CD14-positive monocyte (primary cell): ENCODE data around the gene SIX6. TPM values are rescaled to one million over a fixed set of nuclear protein-coding genes. Genes with fewer than 3 reads are reported as not detected.

Experiments
- DNase-seq, 3 donors: peaks; one replicate each; pipeline ENCODE4 v3.0.0-alpha.2; 2011 to 2022
- H2AFZ ChIP-seq: 2 replicates; pipeline ENCODE4 v1.6.0; 2012; ENCODE audit warnings: mild to moderate bottlenecking, low read depth, low read length, inconsistent platforms; ENCODE audit not compliant: insufficient read depth, poor library complexity, severe bottlenecking
- H3K27ac ChIP-seq, 2 donors: 1 replicate in 1 of 2; 2 replicates in 1 of 2; pipeline ENCODE4 v1.5.1; 2012 to 2013; ENCODE audit warnings: low read length in 2 of 2, control low read depth in 1 of 2, inconsistent platforms in 1 of 2, low read depth in 1 of 2, mild to moderate bottlenecking in 1 of 2
- H3K27me3 ChIP-seq, 2 donors: one replicate each; pipeline versions ENCODE4 v1.6.0 to v1.6.1; 2011 to 2013; ENCODE audit warnings: low read length in 2 of 2; ENCODE audit not compliant: control insufficient read depth in 2 of 2, insufficient read depth in 2 of 2
- H3K36me3 ChIP-seq, 2 donors: replicated peaks in 1 of 2; 1 replicate in 1 of 2; 2 replicates in 1 of 2; pipeline versions ENCODE4 v1.5.1 to v1.6.1; 2012 to 2013; ENCODE audit warnings: low read length in 2 of 2, control low read depth in 1 of 2, inconsistent platforms in 1 of 2, mild to moderate bottlenecking in 1 of 2; ENCODE audit not compliant: insufficient read depth in 2 of 2, control insufficient read depth in 1 of 2
- H3K4me1 ChIP-seq, 2 donors: 1 replicate in 1 of 2; 2 replicates in 1 of 2; pipeline versions ENCODE4 v1.5.1 to v1.6.1; 2012 to 2013; ENCODE audit warnings: low read length in 2 of 2, control low read depth in 1 of 2, inconsistent platforms in 1 of 2, mild to moderate bottlenecking in 1 of 2, moderate library complexity in 1 of 2; ENCODE audit not compliant: insufficient read depth in 2 of 2, control insufficient read depth in 1 of 2
- H3K4me2 ChIP-seq: replicated peaks from 2 replicates; pipeline ENCODE3; 2012; ENCODE audit warnings: low read length, moderate library complexity, mild to moderate bottlenecking; ENCODE audit not compliant: poor library complexity, severe bottlenecking; ENCODE audit errors: extremely low read depth
- H3K4me3 ChIP-seq, 3 experiments: fragments of 200-600 bp in 1 of 3; sonication (generic) in 1 of 3; replicated peaks in 1 of 3; 1 replicate in 2 of 3; 2 replicates in 1 of 3; pipeline ENCODE4 v1.5.1; 2011 to 2013; ENCODE audit warnings: low read length in 3 of 3, mild to moderate bottlenecking in 3 of 3, control low read depth in 2 of 3, low read depth in 2 of 3, inconsistent platforms in 1 of 3, moderate library complexity in 1 of 3
- H3K79me2 ChIP-seq: 2 replicates; pipeline ENCODE4 v1.6.0; 2012; ENCODE audit warnings: mild to moderate bottlenecking, control low read depth, inconsistent platforms, low read length, moderate library complexity; ENCODE audit not compliant: insufficient read depth
- H3K9ac ChIP-seq: 2 replicates; pipeline ENCODE4 v1.6.0; 2017; ENCODE audit warnings: low read length, mild to moderate bottlenecking; ENCODE audit not compliant: insufficient read depth, poor library complexity, severe bottlenecking
- H3K9me3 ChIP-seq, 2 donors: replicated peaks in 1 of 2; 1 replicate in 1 of 2; 2 replicates in 1 of 2; pipeline versions ENCODE4 v1.5.1 to v1.6.1; 2012 to 2013; ENCODE audit warnings: low read length in 2 of 2, control low read depth in 1 of 2; ENCODE audit not compliant: control insufficient read depth in 1 of 2, insufficient read depth in 1 of 2
- H4K20me1 ChIP-seq: 2 replicates; pipeline ENCODE4 v1.6.0; 2012; ENCODE audit warnings: mild to moderate bottlenecking, low read length, control low read depth, moderate library complexity; ENCODE audit not compliant: insufficient read depth
- H3K27ac Mint-ChIP-seq, 7 donors: one replicate each; pipeline ENCODE4 v1.8.0; 2020; ENCODE audit warnings: mild to moderate bottlenecking in 7 of 7, mixed read lengths in 7 of 7, moderate library complexity in 6 of 7, inconsistent platforms in 2 of 7
- H3K27me3 Mint-ChIP-seq, 3 donors: one replicate each; pipeline ENCODE4 v1.8.0; 2021 to 2022; ENCODE audit warnings: low read depth in 3 of 3, mild to moderate bottlenecking in 3 of 3, mixed read lengths in 3 of 3, moderate library complexity in 3 of 3, inconsistent platforms in 1 of 3
- H3K36me3 Mint-ChIP-seq, 2 donors: one replicate each; pipeline ENCODE4 v1.8.0; 2020; ENCODE audit warnings: mixed read lengths in 2 of 2, inconsistent platforms in 1 of 2, mild to moderate bottlenecking in 1 of 2
- H3K4me1 Mint-ChIP-seq: one replicate; pipeline ENCODE4 v1.8.0; 2020; ENCODE audit warnings: mild to moderate bottlenecking, mixed read lengths
- H3K4me3 Mint-ChIP-seq, 2 donors: one replicate each; pipeline ENCODE4 v1.8.0; 2020; ENCODE audit warnings: mild to moderate bottlenecking in 2 of 2, mixed read lengths in 2 of 2, moderate library complexity in 1 of 2
- H3K9me3 Mint-ChIP-seq, 7 donors: one replicate each; pipeline ENCODE4 v1.8.0; 2020 to 2022; ENCODE audit warnings: mixed read lengths in 7 of 7, mild to moderate bottlenecking in 6 of 7, moderate library complexity in 6 of 7, inconsistent platforms in 2 of 7
- CTCF ChIP-seq: fragments of 200-600 bp; IDR thresholded peaks from one replicate; pipeline ENCODE4 v1.8.0; 2022; ENCODE audit warnings: antibody characterized with exemption, mild to moderate bottlenecking
- WGBS: methylation state at CpG from one replicate; pipeline ENCODE4 v1.1.5; 2013; ENCODE audit warnings: missing lambda C conversion rate; ENCODE audit not compliant: insufficient coverage; 5-methylcytosine and 5-hydroxymethylcytosine counted together
- intact Hi-C, 2 donors: fragments of 100-400 bp; cut with micrococcal nuclease; formaldehyde crosslinking; loops; one replicate each; pipeline versions ENCODE4 v1.15.0 to v1.15.1; 2023
- polyA plus RNA-seq, 3 donors: library from polyadenylated mRNA; depleted of rRNA in 1 of 3; unstranded in 2 of 3; stranded (reverse) in 1 of 3; fragments of 300-500 nt in 2 of 3; fragments of >200 nt in 1 of 3; fragmentation: Illumina TruSeq in 2 of 3; gene quantifications; 1 replicate in 2 of 3; 2 replicates in 1 of 3; pipeline ENCODE4 v1.2.3, GENCODE V29; 2012 to 2021

SIX6 gene
- polyA plus RNA-seq, 3 donors = not detected

- peak overlapping the region in 1 of 2 donors; percentile 79 for H3K4me3 Mint-ChIP-seq
- intact Hi-C loops = no loop called here
Observed at GRCh38 chr14:60515511-60516289, 6.8 kb downstream of the SIX6 start.

GRCh38 chr14:60532442-60532841, 23.5 kb downstream of the SIX6 start:
- peaks cover 0 to 2% (median 2%) of the 10 kb centered on the region in 7 donors for H3K9me3 Mint-ChIP-seq
- H3K36me3 Mint-ChIP-seq = no peaks in the 10 kb centered on the region
- Histone ChIP-seq H3K9me3 (no peaks in the 10 kb centered on the region), H4K20me1 (no peaks in the 10 kb centered on the region), H3K36me3 (no peaks in the 10 kb centered on the region), H3K4me3 (no peak overlapping the region), H3K4me2 (no peak overlapping the region), H3K9ac (no peak overlapping the region), H3K4me1 (no peaks in the 10 kb centered on the region), H3K27ac (no peak overlapping the region), H3K27me3 (peaks cover 0 to 4% of the 10 kb centered on the region in 2 donors), H2AFZ (no peak overlapping the region), H3K79me2 (no peaks in the 10 kb centered on the region)
- no peak for DNase-seq
- H3K4me1 Mint-ChIP-seq = no peaks in the 10 kb centered on the region
- H3K4me3 Mint-ChIP-seq = no peak overlapping the region
- no peak overlapping the region for H3K27ac Mint-ChIP-seq
- intact Hi-C loops = no loop called here
- H3K27me3 Mint-ChIP-seq = peaks cover 5 to 9% (median 6%) of the 10 kb centered on the region in 3 donors
- no peak for TF ChIP-seq CTCF
- WGBS = no CpG with 5 or more reads among the region's 3 CpGs

More at GRCh38 chr14:60515511-60516289, 6.8 kb downstream of the SIX6 start:
- Histone ChIP-seq H3K4me3 (peak overlapping the region in 1 of 3 experiments; percentile 39), H3K9me3 (peaks cover 0 to 47% of the 10 kb centered on the region in 2 donors), H3K27ac (no peak overlapping the region), H3K4me1 (peaks cover 3 to 15% of the 10 kb centered on the region in 2 donors), H3K79me2 (no peaks in the 10 kb centered on the region), H3K9ac (no peak overlapping the region), H3K27me3 (peaks cover 85 to 94% of the 10 kb centered on the region in 2 donors), H2AFZ (peak overlapping the region; percentile 29), H4K20me1 (no peaks in the 10 kb centered on the region), H3K4me2 (peak overlapping the region; percentile 51), H3K36me3 (no peaks in the 10 kb centered on the region)
- Mint-ChIP-seq H3K27ac (no peak overlapping the region), H3K9me3 (peaks cover 0 to 20% (median 11%) of the 10 kb centered on the region in 7 donors), H3K36me3 (peaks cover 0 to 3% of the 10 kb centered on the region in 2 donors), H3K27me3 (peaks cover 77 to 90% (median 89%) of the 10 kb centered on the region in 3 donors), H3K4me1 (peaks cover 16% of the 10 kb centered on the region)
- DNase-seq = no peak
- TF ChIP-seq CTCF = no peak
- 7% methylated on average over 57 of the region's 66 CpGs for WGBS
